GM04503 (cell line): ENCODE measurements around the gene LTB4R2.

Experiments used
- DNase-seq: peaks from one replicate; pipeline ENCODE4 v3.0.0-alpha.2; 2012; ENCODE audit warnings: low read depth

The LTB4R2 gene

DNA sequence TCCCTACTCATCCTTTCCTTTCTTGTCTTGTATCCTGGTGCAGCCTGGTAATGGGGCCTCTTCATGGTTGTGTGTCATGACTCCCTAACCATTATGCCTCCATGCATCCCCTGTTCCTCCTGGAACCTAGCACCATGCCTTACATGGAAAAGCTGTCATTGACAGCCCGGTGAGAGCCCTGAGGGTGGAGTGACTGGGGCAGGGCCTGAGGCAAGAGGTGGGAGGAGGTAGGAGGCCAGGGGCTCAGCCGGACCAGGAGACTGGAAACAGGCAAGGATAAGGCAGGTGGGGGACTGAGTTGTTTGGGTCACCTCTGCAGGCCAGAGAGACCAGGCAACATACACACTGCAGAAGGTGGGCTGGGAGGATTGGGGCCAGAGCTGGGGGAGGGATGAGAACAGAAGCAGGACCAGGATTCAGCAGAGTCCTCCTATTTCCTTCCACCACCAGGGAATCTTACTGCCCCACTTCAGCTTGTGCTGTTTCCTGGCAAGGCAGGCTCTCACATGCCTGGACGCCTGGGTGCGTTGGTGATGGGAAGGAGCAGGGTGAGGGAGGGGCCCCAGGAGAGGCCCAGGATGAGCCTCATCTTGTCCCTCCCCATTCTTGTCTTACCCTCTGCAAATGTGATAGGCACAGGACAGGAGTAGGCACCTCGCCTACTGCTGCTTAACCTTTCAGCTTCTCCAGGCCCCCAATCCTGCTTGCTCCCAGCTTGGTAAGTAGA lies at the start of gene LTB4R2:
LTB4R2 (plus strand) TSS at position 603 of the 727 bp plus-strand sequence. CDS start 525 bp downstream, outside the sequence.
- DNase-seq: no peak

- no peak for DNase-seq
Measured at GRCh38 chr14:24260780-24261157, 49.2 kb upstream of the LTB4R2 start.

GRCh38 chr14:24261256-24261968 lies 48.5 kb upstream of the LTB4R2 start:
- DNase-seq: no peak

- DNase-seq: no peak
Measured at GRCh38 chr14:24261969-24262327, 48.0 kb upstream of the LTB4R2 start.

DNA sequence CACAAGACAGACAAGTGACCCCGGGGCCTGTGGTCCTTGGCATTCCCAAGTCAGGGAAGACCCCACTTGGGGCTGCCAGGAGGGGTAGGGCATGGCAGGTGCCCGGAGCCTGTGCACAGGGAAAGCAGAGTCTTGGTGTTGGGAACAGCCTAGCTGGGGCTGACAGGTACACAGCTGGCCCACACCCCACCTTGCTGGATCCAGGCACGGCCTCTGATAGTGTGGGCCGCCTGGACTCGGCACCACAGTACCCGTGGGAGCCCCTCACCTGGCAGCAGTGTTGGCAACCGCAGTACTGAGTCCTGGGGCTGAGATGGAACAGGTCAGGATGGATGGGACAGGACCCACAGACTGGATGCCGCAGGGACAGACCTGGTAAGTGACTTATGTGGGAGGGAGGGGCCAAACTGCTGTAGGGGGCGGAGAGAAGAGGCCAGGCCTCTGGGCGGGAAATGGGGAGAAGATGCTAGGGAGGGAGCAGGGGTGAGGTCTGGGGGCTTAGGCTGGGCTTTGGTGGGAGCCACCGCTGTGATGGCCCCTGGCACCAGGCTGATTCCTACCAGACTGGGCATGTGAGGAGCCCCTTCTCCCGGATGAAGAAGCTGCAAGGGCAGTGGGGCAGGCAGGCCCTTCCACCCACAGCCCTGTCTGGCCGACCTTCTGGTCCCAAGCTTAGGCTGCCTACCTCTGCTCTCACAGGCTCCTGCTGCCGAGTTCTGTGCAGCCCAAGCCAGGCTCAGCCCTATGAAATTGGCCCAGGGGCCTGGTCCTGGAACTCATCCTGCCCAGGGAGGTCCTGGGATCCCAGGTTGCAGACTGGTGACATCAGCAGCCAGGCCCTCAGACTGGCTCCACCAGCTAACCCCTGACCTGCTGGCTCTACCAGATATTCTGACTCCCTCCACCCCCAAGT lies 46.9 kb upstream of the LTB4R2 start, which contains the start of gene TGM1:
TGM1 (minus strand) TSS at position 357 of the 913 bp plus-strand sequence. CDS start 825 bp downstream, outside the sequence.
- no peak for DNase-seq

GRCh38 chr14:24263848-24264247 lies 46.1 kb upstream of the LTB4R2 start:
- DNase-seq: no peak

- DNase-seq: no peak
Measured at GRCh38 chr14:24264298-24264697, 45.6 kb upstream of the LTB4R2 start.

GRCh38 chr14:24266344-24267244 lies 43.3 kb upstream of the LTB4R2 start:
- DNase-seq: no peak

DNA sequence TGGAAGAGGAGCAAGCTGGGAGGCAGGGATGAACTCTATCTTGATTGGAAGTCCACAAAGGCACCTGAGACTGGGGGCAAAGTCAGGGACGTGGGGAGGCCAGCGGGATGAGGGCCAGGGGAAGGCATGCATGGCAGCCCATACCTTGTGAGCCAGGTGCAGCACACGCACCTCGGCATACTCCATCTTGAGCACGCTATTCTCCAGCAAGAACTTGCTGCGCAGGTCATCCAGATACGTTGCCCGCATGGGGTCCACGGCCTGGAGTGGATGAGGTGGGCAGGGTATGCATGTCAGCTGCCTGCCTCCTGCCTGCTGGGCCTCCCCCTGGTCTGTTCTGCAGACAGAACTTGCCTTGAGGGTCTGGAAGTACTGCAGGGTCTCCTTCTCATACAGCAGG lies 42.4 kb upstream of the LTB4R2 start:
- DNase-seq: no peak

DNA sequence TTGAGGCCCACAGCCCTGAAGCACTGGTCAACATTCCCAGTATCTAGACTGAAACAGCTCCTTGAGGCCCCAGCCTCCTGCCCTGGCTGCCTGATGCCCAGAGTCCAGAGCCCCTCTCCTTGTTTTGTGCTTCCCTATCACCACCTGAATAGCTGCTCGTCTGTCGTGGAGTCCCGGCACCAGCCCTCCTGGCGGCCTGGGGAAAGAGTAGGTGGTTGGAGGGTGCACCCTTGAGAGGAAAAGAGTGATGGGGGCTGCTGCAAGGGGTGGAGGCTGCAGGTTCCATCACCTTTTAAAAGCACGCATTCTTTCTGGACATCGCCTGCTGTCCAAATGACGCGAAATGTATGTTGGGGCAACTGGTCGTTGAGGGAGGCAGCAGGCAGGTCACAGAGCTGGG lies 41.7 kb upstream of the LTB4R2 start:
- no peak for DNase-seq

DNA sequence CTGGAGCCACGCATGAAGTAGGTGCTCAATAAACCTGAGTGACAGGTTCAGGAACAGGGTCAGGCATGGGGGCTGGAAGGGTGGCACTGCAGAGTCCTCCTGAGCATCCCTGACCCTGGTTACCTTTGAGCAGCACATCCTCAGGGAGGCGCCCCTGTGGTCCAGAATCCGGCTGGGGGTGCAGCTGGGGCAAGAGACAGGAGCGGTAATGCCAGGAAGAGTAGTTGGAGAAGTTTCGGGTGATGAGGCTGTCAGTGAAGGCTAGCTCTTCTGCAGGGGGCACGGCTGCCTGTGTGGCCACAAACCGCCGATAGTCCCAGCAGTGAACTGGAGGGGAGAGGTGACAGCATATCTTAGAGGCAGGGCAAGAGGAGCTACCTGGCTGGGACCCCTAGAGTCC lies 40.6 kb upstream of the LTB4R2 start:
- no peak for DNase-seq

DNA sequence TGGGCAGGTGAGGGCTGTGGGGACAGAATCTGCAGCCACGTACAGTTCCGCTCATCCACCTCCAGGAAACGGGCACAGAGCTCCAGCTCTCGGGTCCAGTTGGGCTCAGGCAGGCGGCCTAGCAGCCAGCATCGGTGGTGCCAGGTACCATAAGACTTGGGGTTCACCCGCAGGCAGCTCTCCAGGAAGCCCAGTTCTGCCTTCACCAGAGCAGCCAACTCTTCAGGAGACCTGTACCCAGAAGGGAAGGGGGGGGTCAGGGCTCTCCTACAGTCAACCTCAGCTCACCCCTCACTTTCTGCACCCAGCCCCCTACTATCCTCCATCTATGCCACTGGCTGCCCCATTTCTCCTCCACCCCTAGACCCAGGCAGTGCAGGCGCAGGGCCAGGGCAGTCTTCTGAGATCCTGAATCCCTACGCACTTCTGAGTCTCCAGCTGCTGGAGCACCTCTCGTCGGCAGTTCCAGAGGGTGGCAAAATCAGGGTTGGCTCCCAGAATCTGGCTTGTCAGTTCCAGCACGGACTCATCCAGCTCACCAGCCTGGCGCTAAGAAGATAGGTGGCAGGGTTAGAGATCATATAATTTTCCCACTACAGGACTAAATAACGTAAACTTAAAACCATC lies 39.9 kb upstream of the LTB4R2 start:
- no peak for DNase-seq

- DNase-seq: no peak
Measured at GRCh38 chr14:24270537-24271133, 39.3 kb upstream of the LTB4R2 start.

GRCh38 chr14:24271134-24271833 lies 38.7 kb upstream of the LTB4R2 start, which contains the start of gene RABGGTA:
Gene RABGGTA (minus strand): TSS chr14:24271597. CDS start chr14:24271115, 482 bp downstream.
- no peak for DNase-seq

GRCh38 chr14:24271834-24272263 lies 38.1 kb upstream of the LTB4R2 start:
- DNase-seq: no peak

GRCh38 chr14:24272467-24272866 lies 37.5 kb upstream of the LTB4R2 start:
- no peak for DNase-seq

DNA sequence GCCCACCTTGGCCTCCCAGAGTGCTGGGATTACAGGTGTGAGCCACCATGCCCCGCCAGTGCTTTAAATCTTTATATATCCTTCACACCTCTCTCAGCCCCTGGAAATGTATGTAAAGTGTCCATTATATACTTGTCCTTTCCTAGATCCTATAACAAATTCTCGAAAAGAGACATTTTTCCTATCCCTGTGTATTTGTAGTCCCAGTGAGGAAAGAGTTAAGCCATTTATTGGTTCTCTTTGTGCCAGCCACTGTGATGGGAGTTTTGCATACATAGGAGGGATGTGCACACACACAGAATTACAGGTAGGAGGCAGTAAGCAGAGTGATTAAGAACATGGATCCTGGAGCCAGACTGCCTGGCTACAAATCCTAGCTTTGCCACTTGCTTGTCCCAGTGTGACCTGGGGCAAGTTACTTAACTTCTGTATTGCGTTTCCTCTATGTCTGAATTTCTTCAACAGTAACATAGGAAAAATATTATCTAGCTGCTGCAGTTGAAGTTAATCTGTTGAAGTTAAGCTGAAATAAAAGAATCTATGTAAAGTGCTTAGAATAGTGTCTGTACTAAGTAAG lies 36.4 kb upstream of the LTB4R2 start:
- no peak for DNase-seq

GRCh38 chr14:24274101-24274543 lies 35.8 kb upstream of the LTB4R2 start:
- no peak for DNase-seq

DNA sequence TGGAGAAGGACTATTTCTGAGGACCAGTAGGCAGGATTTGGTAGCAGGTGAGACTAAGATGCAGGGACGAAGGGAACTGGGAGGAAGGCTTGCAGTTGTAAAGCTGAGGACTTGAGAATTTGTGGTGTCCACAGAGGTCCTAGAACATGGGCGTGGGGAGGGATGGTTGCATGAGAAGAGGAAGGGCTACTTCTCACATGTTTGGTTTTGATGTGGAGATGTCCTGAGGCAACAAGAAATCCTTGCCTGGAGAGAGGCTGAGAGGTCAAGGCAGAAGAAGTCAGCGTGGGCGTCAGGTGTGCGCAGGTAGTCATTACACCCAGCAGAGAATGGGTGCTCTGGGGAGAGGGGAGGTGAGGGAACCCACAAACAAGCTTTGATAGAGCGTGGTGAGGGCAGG lies 32.9 kb upstream of the LTB4R2 start:
- no peak for DNase-seq
